Astrocyte of the cerebellum (primary cell): ENCODE measurements around the gene AQP12B.

Source experiments
- DNase-seq: peaks from one replicate; pipeline ENCODE4 v3.0.0-alpha.2; 2011; ENCODE audit warnings: low read depth
- H3K4me3 ChIP-seq: 2 replicates; pipeline ENCODE4 v1.5.1; 2011; ENCODE audit warnings: mild to moderate bottlenecking, low read depth, low read length, moderate library complexity
- CTCF ChIP-seq: IDR thresholded peaks from 2 replicates; pipeline ENCODE4 v1.5.1; 2012; ENCODE audit warnings: low read length, low read depth, moderate library complexity, mild to moderate bottlenecking; ENCODE audit errors: missing control alignments
- in situ Hi-C: cut with HindIII; loops from 2 replicates; pipeline ENCODE4 v1.10.0; 2017; ENCODE audit warnings: low sequenced_read_pairs

AQP12B gene

GRCh38 chr2:240713928-240714746 lies 31.5 kb upstream of the AQP12B start:
- no peak for TF ChIP-seq CTCF

GRCh38 chr2:240713071-240713927 lies 30.6 kb upstream of the AQP12B start:
- no peak overlapping the region for H3K4me3 ChIP-seq
- no peak for DNase-seq
- in situ Hi-C loops: no loop called here
- no peak for TF ChIP-seq CTCF

More at GRCh38 chr2:240713928-240714746, 31.5 kb upstream of the AQP12B start:
- in situ Hi-C loops: no loop called here
- no peak overlapping the region for H3K4me3 ChIP-seq
- DNase-seq: no peak

- DNase-seq: no peak
- in situ Hi-C loops: no loop called here
- H3K4me3 ChIP-seq: no peak overlapping the region
- TF ChIP-seq CTCF: no peak
These were observed 29.4 kb upstream of the AQP12B start for GRCh38 chr2:240712121-240712520.

GRCh38 chr2:240711701-240712100 lies 29.0 kb upstream of the AQP12B start:
- H3K4me3 ChIP-seq: no peak overlapping the region
- in situ Hi-C loops: no loop called here
- TF ChIP-seq CTCF: no peak
- no peak for DNase-seq

- H3K4me3 ChIP-seq: no peak overlapping the region
- TF ChIP-seq CTCF: no peak
- in situ Hi-C loops: no loop called here
- no peak for DNase-seq
These were observed 28.6 kb upstream of the AQP12B start for GRCh38 chr2:240711296-240711695.

- in situ Hi-C loops: no loop called here
- no peak for DNase-seq
- H3K4me3 ChIP-seq: no peak overlapping the region
- no peak for TF ChIP-seq CTCF
These were observed 25.8 kb upstream of the AQP12B start for GRCh38 chr2:240708457-240708856.
